Astrocyte (in vitro differentiated cells and primary cell): ENCODE measurements around the gene SGTA. TPM values are rescaled to one million over a fixed set of nuclear protein-coding genes. Genes with fewer than 3 reads are reported as not detected.

Source experiments
- DNase-seq: peaks from one replicate; pipeline ENCODE4 v3.0.0-alpha.2; 2010; ENCODE audit warnings: low read depth
- FAIRE-seq: peaks from 2 replicates; lab custom pipeline; 2011; peaks lifted over from hg19 to GRCh38; lab: Jason Lieb, UNC
- H2AFZ ChIP-seq: 2 replicates; pipeline ENCODE4 v1.6.0; 2012; ENCODE audit warnings: low read depth, low read length, inconsistent platforms
- H3K27ac ChIP-seq: 2 replicates; pipeline ENCODE4 v1.5.1; 2011; ENCODE audit warnings: low read depth, low read length, inconsistent platforms
- H3K27me3 ChIP-seq: 2 replicates; pipeline ENCODE4 v1.6.0; 2011; ENCODE audit warnings: low read length, inconsistent platforms; ENCODE audit not compliant: insufficient read depth
- H3K36me3 ChIP-seq: 2 replicates; pipeline ENCODE4 v1.5.1; 2011; ENCODE audit warnings: low read length, inconsistent platforms; ENCODE audit not compliant: insufficient read depth
- H3K4me1 ChIP-seq: 2 replicates; pipeline ENCODE4 v1.5.1; 2011; ENCODE audit warnings: low read length, inconsistent platforms; ENCODE audit not compliant: insufficient read depth
- H3K4me2 ChIP-seq: 2 replicates; pipeline ENCODE4 v1.6.0; 2012; ENCODE audit warnings: low read length, inconsistent platforms
- H3K4me3 ChIP-seq: 2 replicates; pipeline ENCODE4 v1.5.1; 2011; ENCODE audit warnings: low read depth, mild to moderate bottlenecking, low read length, inconsistent platforms; ENCODE audit not compliant: insufficient read depth
- H3K79me2 ChIP-seq: 2 replicates; pipeline ENCODE4 v1.6.0; 2012; ENCODE audit warnings: mild to moderate bottlenecking, low read length, inconsistent platforms; ENCODE audit not compliant: insufficient read depth
- H3K9ac ChIP-seq: 2 replicates; pipeline ENCODE4 v1.6.0; 2012; ENCODE audit warnings: mild to moderate bottlenecking, low read length, inconsistent platforms
- H3K9me3 ChIP-seq: 2 replicates; pipeline ENCODE4 v1.5.1; 2012; ENCODE audit warnings: low read depth, mild to moderate bottlenecking, low read length, inconsistent platforms; ENCODE audit not compliant: insufficient read depth
- H4K20me1 ChIP-seq: 2 replicates; pipeline ENCODE4 v1.6.0; 2012; ENCODE audit warnings: low read length, inconsistent platforms; ENCODE audit not compliant: insufficient read depth
- H3K27ac Mint-ChIP-seq: one replicate; pipeline ENCODE4 v1.8.0; 2021; ENCODE audit warnings: mild to moderate bottlenecking, mixed read lengths; ENCODE audit not compliant: unreplicated experiment
- H3K27me3 Mint-ChIP-seq: one replicate; pipeline ENCODE4 v1.8.0; 2021; ENCODE audit warnings: low read depth, mixed read lengths; ENCODE audit not compliant: unreplicated experiment
- H3K36me3 Mint-ChIP-seq: one replicate; pipeline ENCODE4 v1.8.0; 2021; ENCODE audit warnings: low read depth, mixed read lengths; ENCODE audit not compliant: unreplicated experiment
- H3K4me1 Mint-ChIP-seq: one replicate; pipeline ENCODE4 v1.8.0; 2021; ENCODE audit warnings: low read depth, mixed read lengths; ENCODE audit not compliant: unreplicated experiment
- H3K4me3 Mint-ChIP-seq: one replicate; pipeline ENCODE4 v1.8.0; 2021; ENCODE audit warnings: mild to moderate bottlenecking, moderate library complexity, mixed read lengths; ENCODE audit not compliant: unreplicated experiment
- H3K9me3 Mint-ChIP-seq: one replicate; pipeline ENCODE4 v1.8.0; 2021; ENCODE audit warnings: mild to moderate bottlenecking, mixed read lengths; ENCODE audit not compliant: unreplicated experiment
- EZH2 ChIP-seq: IDR thresholded peaks from 2 replicates; pipeline ENCODE4 v1.6.1; 2012; ENCODE audit warnings: mild to moderate bottlenecking, low read length, inconsistent platforms; ENCODE audit not compliant: insufficient read depth
- total RNA-seq: library from RNA; stranded (reverse); gene quantifications from 2 replicates; pipeline ENCODE4 v1.2.1, GENCODE V29; 2021
- TF ChIP-seq, protein P1 (sequence below): IDR thresholded peaks from 2 replicates; pipeline ENCODE4 v1.5.1; 2011; ENCODE audit warnings: low read depth, mild to moderate bottlenecking, inconsistent platforms, low read length, moderate library complexity; ENCODE audit not compliant: insufficient read depth

Gene SGTA
- total RNA-seq, 1 donor from 2014 or later, result 76.1 TPM

DNA sequence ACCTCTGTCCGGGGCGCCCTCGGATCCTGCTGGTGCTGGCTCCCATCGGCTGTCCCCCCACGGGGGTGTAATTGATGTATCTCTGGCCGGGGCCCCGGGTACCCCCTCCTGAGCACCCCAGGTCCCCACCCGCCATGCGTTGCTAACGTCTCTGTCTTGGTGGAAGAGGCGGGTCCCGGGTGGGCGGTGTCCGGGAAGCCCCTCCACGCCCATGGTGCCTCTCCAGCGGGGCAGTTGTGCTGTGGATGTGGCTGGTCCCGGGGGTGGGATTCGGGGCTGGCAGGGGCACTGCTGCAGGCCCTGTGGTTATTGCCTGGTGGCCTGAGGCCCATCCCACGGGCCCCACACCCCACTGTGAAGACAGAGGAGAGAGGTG, 66.8 kb downstream of the SGTA start:
- Histone ChIP-seq H3K79me2 (no peaks in the 10 kb centered on the region), H3K27me3 (no peaks in the 10 kb centered on the region), H2AFZ (no peak overlapping the region), H3K4me1 (peaks cover 13% of the 10 kb centered on the region), H3K27ac (no peak overlapping the region), H3K4me3 (no peak overlapping the region), H3K9ac (no peak overlapping the region), H3K36me3 (no peaks in the 10 kb centered on the region), H3K4me2 (no peak overlapping the region), H4K20me1 (no peaks in the 10 kb centered on the region), H3K9me3 (peaks cover 8% of the 10 kb centered on the region)
- Mint-ChIP-seq H3K4me3 (no peak overlapping the region), H3K4me1 (peaks cover 3% of the 10 kb centered on the region), H3K9me3 (peaks cover 10% of the 10 kb centered on the region), H3K36me3 (peaks cover 8% of the 10 kb centered on the region), H3K27ac (no peak overlapping the region), H3K27me3 (peaks cover 8% of the 10 kb centered on the region)
- DNase-seq (no peak), FAIRE-seq (no peak)
- TF ChIP-seq, protein P1, sequence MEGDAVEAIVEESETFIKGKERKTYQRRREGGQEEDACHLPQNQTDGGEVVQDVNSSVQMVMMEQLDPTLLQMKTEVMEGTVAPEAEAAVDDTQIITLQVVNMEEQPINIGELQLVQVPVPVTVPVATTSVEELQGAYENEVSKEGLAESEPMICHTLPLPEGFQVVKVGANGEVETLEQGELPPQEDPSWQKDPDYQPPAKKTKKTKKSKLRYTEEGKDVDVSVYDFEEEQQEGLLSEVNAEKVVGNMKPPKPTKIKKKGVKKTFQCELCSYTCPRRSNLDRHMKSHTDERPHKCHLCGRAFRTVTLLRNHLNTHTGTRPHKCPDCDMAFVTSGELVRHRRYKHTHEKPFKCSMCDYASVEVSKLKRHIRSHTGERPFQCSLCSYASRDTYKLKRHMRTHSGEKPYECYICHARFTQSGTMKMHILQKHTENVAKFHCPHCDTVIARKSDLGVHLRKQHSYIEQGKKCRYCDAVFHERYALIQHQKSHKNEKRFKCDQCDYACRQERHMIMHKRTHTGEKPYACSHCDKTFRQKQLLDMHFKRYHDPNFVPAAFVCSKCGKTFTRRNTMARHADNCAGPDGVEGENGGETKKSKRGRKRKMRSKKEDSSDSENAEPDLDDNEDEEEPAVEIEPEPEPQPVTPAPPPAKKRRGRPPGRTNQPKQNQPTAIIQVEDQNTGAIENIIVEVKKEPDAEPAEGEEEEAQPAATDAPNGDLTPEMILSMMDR, result no peak
- no peak for TF ChIP-seq EZH2

DNA sequence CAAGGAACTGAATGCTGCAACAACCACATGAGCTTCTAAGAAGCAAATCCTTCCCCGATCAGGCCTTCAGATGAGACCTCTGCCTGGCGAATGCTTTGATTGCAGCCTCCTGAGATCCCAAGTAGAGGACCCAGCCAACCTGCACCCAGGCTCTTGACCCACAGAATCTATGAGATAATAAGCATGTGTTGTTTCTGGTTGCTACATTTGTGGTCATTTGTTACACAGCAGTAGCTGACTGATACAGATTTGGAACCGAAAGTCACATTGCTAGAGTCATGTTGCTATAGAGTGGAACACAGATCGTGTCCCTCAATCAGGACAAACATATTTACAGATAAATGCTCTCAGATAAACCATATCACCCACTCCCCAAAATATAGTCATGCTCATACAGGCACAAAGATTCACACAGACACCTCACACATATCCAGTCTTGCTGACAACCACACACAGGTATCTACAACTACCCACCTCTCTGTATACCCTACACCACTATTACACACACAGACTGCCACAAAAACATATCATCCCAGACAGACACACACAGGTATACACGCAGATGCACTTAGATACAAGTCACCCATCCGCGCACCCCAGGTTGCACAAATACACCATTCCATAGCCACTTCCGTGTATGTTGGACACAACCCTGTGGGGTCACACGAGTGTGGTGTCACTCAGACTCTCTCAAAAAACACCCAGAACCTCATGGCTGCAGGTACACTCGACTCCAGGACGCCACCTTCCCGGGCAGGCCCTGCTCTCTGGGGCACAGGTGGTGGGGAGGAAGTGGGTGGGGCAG, 67.4 kb downstream of the SGTA start:
- TF ChIP-seq EZH2, result no peak
- TF ChIP-seq, protein P1, result no peak
- no peak overlapping the region for H3K4me3 ChIP-seq
- peaks cover 8% of the 10 kb centered on the region for H3K9me3 ChIP-seq
- no peaks in the 10 kb centered on the region for H3K36me3 ChIP-seq
- DNase-seq, result no peak
- H3K9me3 Mint-ChIP-seq, result peaks cover 10% of the 10 kb centered on the region
- H3K9ac ChIP-seq, result no peak overlapping the region
- H3K36me3 Mint-ChIP-seq, result peaks cover 8% of the 10 kb centered on the region
- no peak for FAIRE-seq
- H2AFZ ChIP-seq, result no peak overlapping the region
- no peak overlapping the region for H3K4me3 Mint-ChIP-seq
- peaks cover 4% of the 10 kb centered on the region for H3K4me1 Mint-ChIP-seq
- no peak overlapping the region for H3K4me2 ChIP-seq
- H3K27me3 ChIP-seq, result no peaks in the 10 kb centered on the region
- peaks cover 8% of the 10 kb centered on the region for H3K27me3 Mint-ChIP-seq
- peaks cover 15% of the 10 kb centered on the region for H3K4me1 ChIP-seq
- no peaks in the 10 kb centered on the region for H3K79me2 ChIP-seq
- H3K27ac ChIP-seq, result no peak overlapping the region
- H4K20me1 ChIP-seq, result no peaks in the 10 kb centered on the region
- H3K27ac Mint-ChIP-seq, result peak overlapping the region; percentile 27
